HUES6 (cell line): ENCODE data around the gene LRRC28.

Source experiments
- H3K27ac ChIP-seq: 2 replicates; pipeline ENCODE4 v1.7.0; 2013; ENCODE audit warnings: low read depth, mild to moderate bottlenecking, low read length, inconsistent platforms
- H3K27me3 ChIP-seq: 2 replicates; pipeline ENCODE4 v1.6.1; 2013; ENCODE audit warnings: low read length; ENCODE audit not compliant: control insufficient read depth, insufficient read depth
- H3K36me3 ChIP-seq: 2 replicates; pipeline ENCODE4 v1.6.1; 2013; ENCODE audit warnings: low read length; ENCODE audit not compliant: control insufficient read depth, insufficient read depth
- H3K4me1 ChIP-seq: 2 replicates; pipeline ENCODE4 v1.6.1; 2013; ENCODE audit warnings: low read length; ENCODE audit not compliant: control insufficient read depth, insufficient read depth
- H3K4me3 ChIP-seq: 2 replicates; pipeline ENCODE4 v1.5.1; 2013; ENCODE audit warnings: low read depth, low read length
- H3K9ac ChIP-seq: one replicate; pipeline ENCODE4 v1.6.1; 2013; ENCODE audit warnings: mild to moderate bottlenecking, low read length
- H3K9me3 ChIP-seq: 2 replicates; pipeline ENCODE4 v1.6.1; 2013; ENCODE audit warnings: low read depth, low read length; ENCODE audit not compliant: control insufficient read depth, insufficient read depth

The LRRC28 gene

GRCh38 chr15:99322643-99323405 lies 71.5 kb downstream of the LRRC28 start:
- H3K27me3 ChIP-seq = no peaks in the 10 kb centered on the region

GRCh38 chr15:99324082-99324620 lies 72.9 kb downstream of the LRRC28 start:
- no peak overlapping the region for H3K4me3 ChIP-seq
- H3K27ac ChIP-seq = no peak overlapping the region

More at GRCh38 chr15:99322643-99323405, 71.5 kb downstream of the LRRC28 start:
- Histone ChIP-seq H3K27ac (no peak overlapping the region), H3K9ac (no peak overlapping the region), H3K9me3 (no peaks in the 10 kb centered on the region), H3K36me3 (no peaks in the 10 kb centered on the region), H3K4me1 (no peaks in the 10 kb centered on the region), H3K4me3 (no peak overlapping the region)

GRCh38 chr15:99324700-99325099 lies 73.4 kb downstream of the LRRC28 start:
- no peak overlapping the region for H3K9ac ChIP-seq
- H3K27ac ChIP-seq = no peak overlapping the region
- no peaks in the 10 kb centered on the region for H3K4me1 ChIP-seq
- H3K9me3 ChIP-seq = no peaks in the 10 kb centered on the region
- H3K4me3 ChIP-seq = no peak overlapping the region
- no peaks in the 10 kb centered on the region for H3K27me3 ChIP-seq
- H3K36me3 ChIP-seq = no peaks in the 10 kb centered on the region

More at GRCh38 chr15:99324082-99324620, 72.9 kb downstream of the LRRC28 start:
- Histone ChIP-seq H3K27me3 (no peaks in the 10 kb centered on the region), H3K9ac (no peak overlapping the region), H3K4me1 (no peaks in the 10 kb centered on the region), H3K36me3 (no peaks in the 10 kb centered on the region), H3K9me3 (no peaks in the 10 kb centered on the region)

GRCh38 chr15:99326235-99326634 lies 75.0 kb downstream of the LRRC28 start:
- Histone ChIP-seq H3K9me3 (no peaks in the 10 kb centered on the region), H3K27me3 (no peaks in the 10 kb centered on the region), H3K27ac (no peak overlapping the region), H3K36me3 (no peaks in the 10 kb centered on the region), H3K4me1 (0 out of 2 replicates have a peak, but pooled peaks cover under 1% of the 10 kb centered on the region), H3K9ac (no peak overlapping the region), H3K4me3 (no peak overlapping the region)

GRCh38 chr15:99328106-99329072 lies 77.1 kb downstream of the LRRC28 start:
- H3K27me3 ChIP-seq = no peaks in the 10 kb centered on the region
- no peak overlapping the region for H3K27ac ChIP-seq
- 0 out of 2 replicates have a peak, but pooled peaks cover 7% of the 10 kb centered on the region for H3K4me1 ChIP-seq
- H3K4me3 ChIP-seq = no peak overlapping the region
- no peaks in the 10 kb centered on the region for H3K9me3 ChIP-seq
- H3K36me3 ChIP-seq = no peaks in the 10 kb centered on the region
- no peak overlapping the region for H3K9ac ChIP-seq

- Histone ChIP-seq H3K9me3 (no peaks in the 10 kb centered on the region), H3K27me3 (no peaks in the 10 kb centered on the region), H3K36me3 (no peaks in the 10 kb centered on the region), H3K9ac (no peak overlapping the region), H3K27ac (no peak overlapping the region), H3K4me3 (no peak overlapping the region), H3K4me1 (0 out of 2 replicates have a peak, but pooled peaks cover 7% of the 10 kb centered on the region)
These were observed 80.1 kb downstream of the LRRC28 start for GRCh38 chr15:99331381-99331780.

GRCh38 chr15:99333413-99333812 lies 82.1 kb downstream of the LRRC28 start:
- Histone ChIP-seq H3K4me3 (no peak overlapping the region), H3K9me3 (no peaks in the 10 kb centered on the region), H3K36me3 (no peaks in the 10 kb centered on the region), H3K9ac (no peak overlapping the region), H3K4me1 (0 out of 2 replicates have a peak, but pooled peaks cover 7% of the 10 kb centered on the region), H3K27me3 (no peaks in the 10 kb centered on the region), H3K27ac (no peak overlapping the region)

GRCh38 chr15:99333981-99334380 lies 82.7 kb downstream of the LRRC28 start:
- no peak overlapping the region for H3K9ac ChIP-seq
- no peak overlapping the region for H3K27ac ChIP-seq
- no peak overlapping the region for H3K4me3 ChIP-seq
- 0 out of 2 replicates have a peak, but pooled peaks cover 7% of the 10 kb centered on the region for H3K4me1 ChIP-seq
- no peaks in the 10 kb centered on the region for H3K27me3 ChIP-seq
- H3K36me3 ChIP-seq = no peaks in the 10 kb centered on the region
- H3K9me3 ChIP-seq = no peaks in the 10 kb centered on the region

- Histone ChIP-seq H3K4me1 (0 out of 2 replicates have a peak, but pooled peaks cover 7% of the 10 kb centered on the region), H3K9ac (no peak overlapping the region), H3K27ac (no peak overlapping the region), H3K36me3 (no peaks in the 10 kb centered on the region), H3K4me3 (no peak overlapping the region), H3K27me3 (no peaks in the 10 kb centered on the region), H3K9me3 (no peaks in the 10 kb centered on the region)
These were observed 84.2 kb downstream of the LRRC28 start for GRCh38 chr15:99335508-99335907.

GRCh38 chr15:99336794-99337193 lies 85.5 kb downstream of the LRRC28 start:
- Histone ChIP-seq H3K36me3 (no peaks in the 10 kb centered on the region), H3K4me1 (0 out of 2 replicates have a peak, but pooled peaks cover under 1% of the 10 kb centered on the region), H3K4me3 (no peak overlapping the region), H3K9me3 (no peaks in the 10 kb centered on the region), H3K27ac (no peak overlapping the region), H3K27me3 (no peaks in the 10 kb centered on the region), H3K9ac (no peak overlapping the region)
